Measurements from ENCODE around the gene HDAC7.

HDAC7 gene

DNA sequence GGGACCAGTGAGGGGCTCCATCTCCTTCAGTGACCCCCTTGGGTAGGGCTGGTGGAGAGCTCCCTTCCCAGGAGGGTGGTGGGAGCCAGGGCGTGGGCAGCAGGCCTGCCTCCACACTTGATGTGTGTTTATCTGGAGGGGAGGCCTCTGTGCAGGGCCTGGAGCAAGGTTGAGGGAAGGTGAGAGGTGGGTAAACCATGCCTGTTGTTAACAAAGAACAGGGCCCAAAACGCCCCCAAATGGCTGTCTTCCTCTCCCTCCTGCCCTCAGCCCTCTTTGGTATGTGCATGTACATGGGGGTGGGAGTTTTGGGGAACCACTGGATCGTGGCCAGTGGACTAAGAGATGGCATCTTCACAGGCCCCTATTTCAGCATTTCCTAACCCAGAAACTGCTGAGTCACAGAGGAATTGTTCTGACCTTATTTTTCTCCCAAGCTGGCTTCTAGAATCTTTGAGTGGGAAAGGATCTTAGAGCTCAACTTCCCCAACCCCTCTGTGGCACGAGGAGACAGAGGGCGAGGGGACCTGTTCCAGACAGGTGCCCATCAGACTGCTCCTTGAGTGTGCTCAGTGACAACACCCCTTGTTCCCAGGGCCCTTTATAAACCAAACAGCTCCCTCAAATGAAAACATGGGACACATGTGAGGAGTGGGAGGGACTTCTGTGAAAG, 43.1 kb downstream of the HDAC7 start:
- no peak for DNase-seq

GRCh38 chr12:47775100-47775911, 44.4 kb downstream of the HDAC7 start:
- DNase-seq, result no peak

- DNase-seq, result no peak
Observed at GRCh38 chr12:47774663-47775062, 45.0 kb downstream of the HDAC7 start.

DNA sequence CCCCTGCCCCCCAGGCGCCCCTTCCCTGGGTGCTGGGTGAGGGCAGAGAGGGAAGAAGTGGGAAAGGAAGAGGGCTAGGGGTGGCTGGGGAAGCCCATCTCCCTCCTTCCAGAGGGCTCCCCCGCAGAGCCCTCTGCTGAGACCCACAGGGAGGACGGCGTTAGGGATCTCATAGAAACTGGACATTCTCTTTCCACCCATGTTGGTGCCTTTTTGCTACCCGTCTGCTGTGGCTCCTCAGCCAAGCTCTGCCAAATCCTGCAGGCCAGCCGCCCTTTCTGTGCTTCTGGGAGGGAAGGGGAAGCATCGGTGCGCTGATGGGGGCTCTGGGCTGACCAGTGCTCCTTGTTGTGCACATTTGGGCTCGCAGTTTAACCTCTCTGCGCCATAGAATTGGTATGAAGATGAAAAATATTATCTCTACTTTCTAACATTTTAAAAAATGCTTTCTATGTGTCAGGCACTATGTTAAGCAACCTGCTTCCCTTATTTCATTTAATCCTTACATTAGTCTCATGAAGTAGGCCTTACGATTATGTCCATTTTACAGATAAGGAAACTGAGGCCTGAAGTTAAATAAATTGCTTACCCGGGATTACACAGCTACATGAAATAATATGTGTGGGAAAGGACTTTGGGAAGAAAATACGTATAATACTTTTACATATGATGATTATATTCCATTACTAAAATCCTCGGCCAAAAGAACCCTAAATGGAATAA, 45.7 kb downstream of the HDAC7 start:
- no peak for DNase-seq

DNA sequence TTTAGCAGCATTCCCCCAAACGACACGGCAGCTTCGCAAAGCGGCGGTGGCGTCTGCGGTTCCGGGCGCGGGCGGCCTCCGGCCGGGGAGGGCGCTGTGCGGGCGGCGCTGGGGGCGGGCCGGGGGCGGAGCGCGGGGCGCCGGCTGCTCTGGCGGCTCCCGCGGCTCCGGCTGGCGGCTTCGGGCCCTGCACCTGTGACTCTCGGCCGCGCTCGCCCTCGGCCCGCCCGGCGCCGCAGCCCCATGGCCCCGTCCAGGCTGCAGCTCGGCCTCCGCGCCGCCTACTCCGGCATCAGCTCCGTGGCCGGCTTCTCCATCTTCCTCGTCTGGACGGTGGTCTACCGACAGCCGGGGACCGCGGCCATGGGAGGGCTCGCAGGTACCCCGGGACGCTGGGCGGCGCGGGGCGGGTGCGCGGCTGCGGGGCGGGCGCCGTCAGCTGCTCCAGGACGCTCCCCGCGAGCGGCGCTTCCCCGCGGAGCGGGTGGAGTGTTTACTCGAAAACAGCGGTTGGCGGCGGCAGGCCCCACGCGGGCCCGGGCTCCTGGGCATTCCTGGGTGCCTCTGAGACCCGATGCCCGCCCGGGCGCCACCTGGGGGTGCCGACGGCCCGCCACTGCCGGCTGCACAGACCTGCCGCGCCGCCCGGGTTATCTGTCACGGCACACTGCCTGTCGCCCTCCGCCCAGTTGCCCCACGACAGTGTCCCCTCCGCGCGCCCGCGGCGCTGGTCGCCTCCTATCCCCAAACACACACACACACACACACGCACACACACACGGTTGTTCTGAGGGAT, 46.4 kb downstream of the HDAC7 start, which contains the start of gene SLC48A1:
TSS of gene SLC48A1 (plus strand) at position 177 of the 796 bp plus-strand sequence. CDS start at position 244, 67 bp downstream.
- DNase-seq, result no peak

DNA sequence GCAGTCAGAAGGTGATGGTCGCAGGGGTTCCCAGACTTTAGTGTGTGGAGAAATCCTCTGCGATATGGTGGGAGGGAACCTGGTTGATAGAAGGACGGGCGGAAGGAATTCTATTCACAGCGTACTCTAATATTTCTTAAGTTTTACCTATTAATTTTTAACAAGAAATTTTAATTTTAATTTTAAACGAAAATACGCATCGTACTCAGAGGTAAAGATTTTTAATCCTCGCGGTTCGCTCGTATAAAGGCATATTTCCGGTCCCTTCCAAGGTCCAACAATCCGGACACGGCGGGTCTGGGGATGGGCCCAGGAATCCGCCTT, 47.0 kb downstream of the HDAC7 start:
- no peak for DNase-seq

GRCh38 chr12:47772094-47772660, 47.5 kb downstream of the HDAC7 start:
- DNase-seq, result no peak

- no peak for DNase-seq
Observed at GRCh38 chr12:47771304-47771703, 48.4 kb downstream of the HDAC7 start.

DNA sequence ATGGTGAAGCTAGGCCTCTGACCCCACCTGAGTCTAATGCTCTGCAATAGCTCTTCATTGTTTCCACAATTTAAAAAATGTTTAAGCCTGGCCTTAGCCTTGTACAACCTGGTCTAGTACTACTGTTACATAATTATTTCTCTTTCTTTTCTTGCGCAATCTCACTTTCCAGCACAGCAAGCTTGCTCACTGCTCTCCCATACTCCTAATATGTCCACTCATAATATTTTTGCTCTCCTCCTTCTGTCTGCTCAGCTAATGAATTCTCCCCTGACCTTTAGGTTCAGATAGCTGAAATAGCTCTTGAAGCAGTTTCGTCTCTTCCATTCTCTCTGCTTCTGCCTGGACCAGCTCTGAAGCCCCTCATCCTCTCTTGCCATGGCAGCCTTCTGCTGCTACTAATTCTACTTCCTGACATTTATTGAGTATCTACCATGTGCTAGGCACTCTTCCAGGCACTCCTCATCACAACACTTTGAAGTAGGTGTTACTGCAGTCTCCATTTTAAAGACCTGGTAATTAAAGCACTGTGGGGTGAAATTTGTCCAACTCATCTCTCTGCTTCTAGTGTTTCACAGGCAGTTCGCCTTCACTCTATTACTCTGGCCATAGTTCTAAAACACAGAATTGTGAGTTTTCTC, 49.5 kb downstream of the HDAC7 start:
- DNase-seq, result no peak

DNA sequence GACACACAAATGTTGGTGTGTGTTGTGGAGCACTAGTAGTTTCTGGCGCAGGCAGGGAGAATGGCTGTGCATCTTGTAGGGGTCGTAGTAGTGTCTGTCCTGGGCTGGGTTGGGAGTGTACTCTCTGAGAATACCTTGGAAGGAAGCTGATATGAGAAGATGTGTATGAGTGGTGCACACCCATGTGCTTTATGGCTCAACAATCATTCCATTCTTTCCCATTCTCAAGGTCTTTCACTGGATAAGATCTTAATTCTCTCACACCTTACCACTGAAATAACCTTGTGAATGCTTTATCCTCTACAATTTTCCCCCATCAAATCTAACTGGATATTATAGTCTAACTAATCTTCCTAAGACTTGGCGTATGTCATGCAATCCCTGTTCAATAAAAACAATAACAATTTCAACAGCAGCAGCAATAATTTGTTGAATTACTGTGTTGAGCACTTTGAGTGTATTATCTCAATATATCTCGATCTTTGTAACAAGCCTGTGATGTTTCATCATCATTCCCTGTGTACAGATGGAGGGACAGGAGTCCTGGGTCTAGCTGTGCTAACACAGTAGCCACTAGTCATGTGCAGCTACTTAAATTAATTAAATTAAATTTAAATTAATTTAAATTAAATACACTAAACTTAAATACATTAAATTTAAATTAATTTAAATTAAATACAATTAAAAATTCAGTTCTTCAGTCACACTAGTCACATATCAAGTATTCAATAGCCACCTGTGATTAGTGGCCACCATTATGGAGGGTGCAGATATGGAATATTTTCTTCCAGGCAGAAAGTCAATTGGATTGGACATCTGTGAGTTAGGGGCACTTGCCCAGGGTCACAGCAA, 50.2 kb downstream of the HDAC7 start:
- no peak for DNase-seq

DNA sequence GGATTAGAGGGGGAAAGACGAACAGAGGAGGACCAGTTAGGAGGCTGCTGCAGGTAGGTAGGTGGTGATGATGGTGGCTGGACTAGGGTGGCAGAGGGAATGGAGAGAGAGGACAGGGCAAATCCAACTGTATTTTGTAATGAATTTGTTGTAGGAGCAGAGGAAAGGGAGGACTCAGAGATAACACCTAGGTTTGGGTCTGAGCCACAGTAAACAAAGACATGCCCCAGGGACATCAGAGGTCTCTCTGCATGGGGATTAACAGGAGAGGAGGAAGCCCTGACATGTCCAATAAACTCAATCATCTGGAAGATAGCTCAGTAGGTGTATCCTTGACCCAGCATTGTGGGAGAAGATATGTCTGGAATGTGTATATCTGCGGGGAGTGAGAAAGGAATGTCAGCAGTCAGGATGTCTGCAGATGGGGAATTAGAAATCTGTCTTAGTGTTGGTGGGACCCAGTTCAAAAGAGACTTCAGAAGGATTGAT, 51.3 kb downstream of the HDAC7 start:
- DNase-seq, result no peak

- peak; percentile 40 for DNase-seq
Observed at GRCh38 chr12:47767216-47767724, 52.4 kb downstream of the HDAC7 start.

DNA sequence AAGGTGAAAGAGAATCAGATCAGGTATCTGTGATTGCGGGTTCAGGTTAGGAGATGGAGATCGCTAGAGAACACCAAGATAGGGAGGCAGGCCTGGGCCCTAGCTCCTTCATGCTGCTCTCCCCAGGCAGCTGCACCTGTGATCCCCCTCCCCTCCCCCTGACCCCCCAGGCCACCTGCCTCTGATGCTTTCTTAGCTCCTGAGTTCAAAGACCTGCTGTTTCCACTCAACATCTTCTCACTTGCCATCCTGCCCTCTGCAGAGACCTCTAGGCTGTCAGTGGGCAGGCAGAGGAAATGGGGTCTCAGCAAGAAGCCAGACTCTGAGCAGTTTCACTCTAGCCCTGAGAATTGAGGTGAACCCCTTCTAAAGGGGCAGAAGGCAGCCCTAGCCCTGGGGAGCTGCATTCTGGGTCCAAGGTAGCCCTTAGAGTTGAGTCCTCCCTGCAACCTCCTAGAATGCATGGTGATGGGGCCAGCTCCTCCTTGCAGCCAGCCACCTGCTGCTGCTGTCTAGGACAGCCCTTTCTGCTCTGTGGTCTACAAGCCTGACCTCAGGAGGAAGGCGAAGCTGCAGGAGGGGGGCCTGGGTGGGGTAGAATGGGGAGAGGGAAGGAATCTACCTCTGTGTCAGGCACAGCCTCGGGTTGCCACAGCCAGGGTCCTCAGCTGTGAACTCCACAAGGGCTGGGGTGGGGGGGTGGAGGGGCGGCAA, 53.0 kb downstream of the HDAC7 start:
- no peak for DNase-seq

DNA sequence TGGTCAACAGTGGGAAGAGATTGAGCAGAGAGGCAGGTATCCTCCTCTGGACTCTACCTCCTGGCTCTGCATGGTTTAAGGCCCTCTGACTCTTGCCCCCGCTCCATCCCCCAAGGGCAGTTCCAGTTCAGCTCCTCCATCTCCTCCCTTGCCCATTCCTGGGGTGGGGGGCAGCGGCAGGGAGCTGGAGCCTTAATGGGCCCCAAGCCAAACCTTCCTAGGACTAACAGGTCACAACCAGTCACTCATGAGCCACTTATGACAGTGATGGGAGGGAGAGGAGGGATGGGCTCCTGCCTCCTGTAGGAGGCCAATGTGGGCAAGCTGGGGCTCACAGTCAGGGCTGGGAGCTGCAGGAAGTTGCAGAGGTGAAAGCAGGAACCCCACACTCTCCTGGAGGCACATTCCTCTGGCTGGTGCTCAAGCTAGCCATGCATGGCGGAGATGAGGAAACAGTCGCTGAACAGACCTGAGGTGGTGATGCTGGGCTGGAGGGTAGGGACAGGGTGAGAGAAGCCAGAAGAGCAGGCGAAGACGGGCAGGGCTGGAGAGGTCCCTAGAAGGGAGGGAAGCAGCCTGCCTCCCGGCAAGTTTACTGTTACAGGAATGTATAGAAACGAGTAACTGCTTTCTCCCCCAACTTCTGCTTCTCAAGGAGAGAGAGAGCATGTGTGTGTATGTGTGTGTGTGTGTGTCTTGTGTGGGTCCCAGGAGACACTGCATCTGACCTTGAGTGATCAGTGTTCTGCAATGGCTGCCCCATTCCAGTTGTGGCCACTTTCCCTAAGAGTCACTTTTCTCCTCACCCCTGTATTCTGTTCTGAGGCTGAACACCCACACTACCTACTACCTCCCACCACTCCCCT, 56.0 kb downstream of the HDAC7 start:
- no peak for DNase-seq

DNA sequence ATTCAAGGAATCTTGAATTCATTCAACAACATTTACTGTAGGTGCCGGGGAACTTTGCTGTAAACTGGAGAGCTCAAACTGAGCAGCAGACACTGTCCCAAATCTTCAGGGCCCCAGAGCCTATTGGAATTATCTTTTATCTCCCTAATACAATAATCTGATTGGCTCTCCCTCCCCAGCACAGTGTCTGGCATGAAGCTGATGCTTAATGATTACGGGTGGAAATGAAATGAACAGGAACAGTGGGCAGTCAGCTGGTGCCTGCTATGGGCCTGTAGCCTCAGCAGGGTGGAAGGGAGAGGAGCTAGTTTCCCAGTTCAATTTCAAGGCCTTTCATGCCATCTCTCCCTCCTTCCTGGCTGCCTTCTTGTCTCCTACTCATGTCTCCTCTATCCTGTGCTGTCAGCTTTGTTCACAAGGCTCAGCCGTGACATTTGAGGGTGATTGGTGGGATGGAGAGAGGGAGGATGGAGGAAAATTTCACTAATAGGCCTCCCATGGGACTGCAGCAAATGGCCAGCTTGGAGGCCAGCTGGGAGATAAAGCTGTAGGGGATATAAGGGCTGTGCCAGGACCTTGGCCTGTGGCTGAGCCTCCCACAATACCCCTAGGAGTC, 56.7 kb downstream of the HDAC7 start:
- no peak for DNase-seq

GRCh38 chr12:47758834-47759690, 60.6 kb downstream of the HDAC7 start, which contains the start of gene RAPGEF3:
TSS of gene RAPGEF3 (minus strand) at chr12:47758880. CDS start at chr12:47758556, 324 bp downstream.
- peak; percentile 28 for DNase-seq

- DNase-seq, result no peak
Observed at GRCh38 chr12:47758584-47758833, 61.2 kb downstream of the HDAC7 start.

Data from NCI-H1694 (cell line).